Stimulated activated CD4-positive, alpha-beta T cell treated with anti-CD3 and anti-CD28 coated beads, TNF-alpha, amount 100 ng/mL, for 4 hours (primary cell): ENCODE results near the gene FASTKD1.
"Not testable (repeated sequence)": the region's sequence is repeated elsewhere in the genome, so short reads cannot be mapped to it uniquely, and the experiment has no call there.

Experiments
- DNase-seq, 3 experiments: peaks; one replicate each; pipeline ENCODE4 v3.0.0-alpha.2; 2020; ENCODE audit warnings: low read depth in 3 of 3

Gene FASTKD1

GRCh38 chr2:169571571-169571970 lies 2.1 kb downstream of the FASTKD1 start:
- no peak for DNase-seq

- not testable (repeated sequence) for DNase-seq
Measured at GRCh38 chr2:169570752-169571151, 2.9 kb downstream of the FASTKD1 start.

GRCh38 chr2:169569948-169570347 lies 3.7 kb downstream of the FASTKD1 start:
- no peak for DNase-seq

DNA sequence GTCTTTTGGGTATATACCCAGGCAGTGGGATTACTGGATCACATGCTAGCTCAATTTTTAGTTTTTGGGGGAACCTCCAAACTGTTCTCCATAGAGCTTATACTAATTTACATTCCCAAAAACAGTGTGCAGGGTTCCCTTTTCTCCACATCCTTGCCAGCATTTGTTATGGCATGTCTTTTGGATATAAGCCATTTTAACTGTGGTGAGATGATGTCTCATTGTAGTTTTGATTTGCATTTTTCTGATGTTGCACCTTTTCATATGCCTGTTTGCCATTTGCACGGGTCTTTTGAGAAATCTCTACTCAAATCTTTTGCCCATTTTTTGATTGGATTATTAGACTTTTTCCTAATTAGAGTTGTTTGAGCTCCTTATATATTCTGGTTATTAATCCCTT lies 8.0 kb downstream of the FASTKD1 start:
- DNase-seq, result no peak

DNA sequence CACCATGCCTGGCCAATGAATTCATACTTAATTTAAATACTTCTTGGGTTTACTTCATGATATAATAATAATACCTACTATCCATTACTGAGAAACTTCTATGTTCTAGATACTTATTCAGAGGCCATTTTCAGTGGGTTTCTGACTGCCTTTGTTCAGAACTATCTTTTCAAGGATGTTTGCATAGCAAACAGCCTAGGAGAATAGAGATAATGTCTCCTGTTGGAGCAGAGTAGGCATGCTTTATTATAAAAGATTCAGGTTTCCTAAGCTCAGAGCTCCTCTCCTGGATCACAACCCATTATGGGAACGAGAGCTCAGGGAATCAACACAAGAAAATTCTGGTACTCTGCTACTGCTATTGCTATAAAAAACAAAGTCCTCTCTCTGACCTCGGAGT lies 11.1 kb downstream of the FASTKD1 start:
- no peak for DNase-seq

- DNase-seq, result not testable (repeated sequence)
Measured at GRCh38 chr2:169562084-169562483, 11.6 kb downstream of the FASTKD1 start.

GRCh38 chr2:169561364-169561763 lies 12.3 kb downstream of the FASTKD1 start:
- DNase-seq, result no peak

- DNase-seq, result no peak
Measured at GRCh38 chr2:169546756-169547155, 26.9 kb downstream of the FASTKD1 start.

GRCh38 chr2:169542433-169542832 lies 31.2 kb downstream of the FASTKD1 start:
- no peak for DNase-seq

DNA sequence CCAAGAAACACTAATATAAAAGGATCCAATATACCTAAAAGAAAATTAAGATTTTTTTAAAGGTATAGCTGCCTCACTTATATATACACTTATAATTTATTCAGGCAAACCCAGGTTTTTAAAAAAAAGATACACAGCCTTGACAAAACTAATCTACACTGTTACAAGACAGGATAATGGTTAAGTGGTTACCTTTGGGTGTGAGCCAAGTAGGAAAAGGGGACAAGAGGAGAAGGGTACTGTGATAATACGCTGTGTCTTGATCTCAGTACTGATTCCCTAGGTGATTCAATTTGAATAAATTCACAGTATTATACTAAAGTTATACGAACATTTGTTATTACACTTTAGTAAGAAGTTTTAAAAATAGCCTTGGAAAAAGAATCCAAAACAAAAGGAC lies 33.5 kb downstream of the FASTKD1 start:
- DNase-seq, result no peak

GRCh38 chr2:169539460-169539859 lies 34.2 kb downstream of the FASTKD1 start:
- DNase-seq, result not testable (repeated sequence)

DNA sequence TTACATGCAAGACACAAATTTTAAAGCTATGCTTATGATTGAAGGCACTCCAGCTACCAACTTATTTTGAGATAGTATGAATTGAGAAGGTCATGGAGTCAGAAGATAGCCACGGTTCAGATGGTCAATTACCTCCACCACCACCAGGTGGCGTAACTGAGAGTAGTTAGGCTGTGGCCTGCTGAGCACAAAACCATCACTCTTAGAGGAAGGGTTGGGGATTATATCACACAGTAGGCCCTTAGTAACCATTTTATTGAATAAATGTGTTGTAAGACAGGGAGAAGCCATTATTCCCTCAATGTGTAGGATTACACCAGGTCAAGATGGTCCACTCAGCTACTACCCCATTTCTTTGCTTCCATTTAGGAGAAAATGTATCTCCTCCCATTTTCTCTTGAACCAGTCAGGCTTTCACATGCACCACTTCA lies 45.4 kb downstream of the FASTKD1 start:
- DNase-seq, result peak; percentile 43 to 59 (median 48)

DNA sequence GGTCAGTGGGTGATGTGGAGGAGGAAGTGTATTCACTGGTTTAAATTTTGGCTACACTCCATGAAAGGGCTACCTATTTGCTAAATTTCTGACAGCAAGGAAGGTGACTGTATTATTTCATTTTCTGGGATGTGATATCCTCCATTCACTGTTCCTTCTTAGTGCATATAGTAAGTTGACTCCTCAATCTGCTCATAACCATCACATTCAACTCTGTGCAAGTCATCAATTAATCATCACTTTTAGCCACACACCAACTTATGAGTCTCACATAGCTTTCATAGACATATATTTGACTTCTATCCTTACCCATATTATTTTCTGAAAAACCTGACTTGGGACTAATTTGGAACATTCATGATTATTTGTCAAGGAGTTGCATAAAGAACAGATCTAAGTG lies 47.2 kb downstream of the FASTKD1 start:
- DNase-seq, result no peak

DNA sequence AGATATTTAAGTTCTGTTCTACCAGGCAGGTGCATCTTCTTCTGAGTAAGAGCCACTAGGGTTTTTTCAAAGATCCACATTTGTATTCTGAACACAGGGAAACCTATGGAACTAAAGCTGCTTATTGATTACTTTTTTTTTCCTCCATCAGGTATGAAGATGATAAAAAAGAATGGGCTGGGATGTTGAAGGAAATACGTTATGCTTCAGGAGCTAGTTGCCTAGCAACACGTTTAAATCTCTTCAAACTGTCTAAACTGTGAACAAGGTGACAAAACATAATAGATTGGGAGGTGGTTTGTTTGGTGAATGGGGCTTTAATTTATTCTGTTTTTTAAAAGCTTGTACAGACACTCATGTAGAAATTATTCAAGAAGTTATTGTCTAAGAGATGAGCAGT lies 48.2 kb downstream of the FASTKD1 start:
- no peak for DNase-seq

DNA sequence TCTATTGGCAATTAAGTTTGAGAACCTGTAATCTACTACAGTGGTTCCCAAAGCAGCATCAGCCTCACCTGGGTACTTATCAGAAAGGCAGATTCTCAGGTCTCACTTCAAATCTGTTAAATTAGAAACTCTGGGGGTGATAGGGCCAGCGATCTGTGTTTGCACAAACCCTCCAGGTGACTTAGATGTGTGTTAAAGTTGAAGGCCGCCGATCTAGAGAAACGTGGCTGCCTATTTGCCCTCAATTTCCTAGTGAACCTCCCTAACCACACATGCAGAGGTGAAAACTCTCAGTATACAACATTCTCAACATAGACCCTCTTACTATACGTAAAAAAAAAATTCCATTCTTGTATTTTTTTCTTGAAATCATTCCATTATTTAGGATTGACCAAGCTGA lies 50.0 kb downstream of the FASTKD1 start:
- no peak for DNase-seq

GRCh38 chr2:169520896-169521295 lies 52.8 kb downstream of the FASTKD1 start:
- DNase-seq, result no peak

GRCh38 chr2:169516488-169516995 lies 57.1 kb downstream of the FASTKD1 start:
- DNase-seq, result not testable (repeated sequence)

DNA sequence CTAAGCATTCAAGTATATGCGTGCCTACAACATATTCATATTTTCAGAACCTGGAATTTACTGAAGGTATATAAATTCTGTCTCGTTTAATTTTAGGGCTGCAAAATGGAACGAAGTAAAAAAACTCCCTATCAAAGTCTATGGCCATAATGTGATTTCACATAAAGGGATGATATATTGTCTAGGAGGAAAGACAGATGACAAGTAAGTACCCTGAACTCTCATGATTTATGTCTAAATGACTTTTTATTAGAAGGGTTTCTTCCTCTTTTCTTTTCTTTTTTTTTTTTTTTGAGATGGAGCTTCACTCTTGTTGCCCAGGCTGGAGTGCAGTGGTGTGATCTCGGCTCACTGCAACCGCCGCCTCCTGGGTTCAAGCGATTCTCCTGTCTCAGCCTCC lies 58.9 kb downstream of the FASTKD1 start:
- not testable (repeated sequence) for DNase-seq

DNA sequence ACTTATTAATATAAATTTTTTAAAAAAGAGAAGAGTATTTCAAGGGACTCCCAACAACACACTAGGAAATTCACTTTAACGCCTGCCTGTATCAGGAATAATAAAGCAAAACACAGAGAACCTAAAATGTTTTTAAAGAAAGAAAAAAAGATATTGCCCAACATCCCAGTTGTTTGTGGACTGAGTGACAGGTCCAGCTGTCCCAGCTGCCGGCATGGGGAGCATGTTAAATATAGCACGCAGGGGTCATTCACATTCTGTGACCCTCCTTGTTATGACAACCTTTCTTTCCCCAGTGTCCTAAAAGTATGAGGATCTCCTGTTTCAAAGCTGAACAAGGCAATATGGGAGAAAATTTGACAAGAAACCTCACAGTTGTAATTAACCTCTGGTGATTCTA lies 59.7 kb downstream of the FASTKD1 start:
- DNase-seq, result no peak

- no peak for DNase-seq
Measured at GRCh38 chr2:169513094-169513493, 60.6 kb downstream of the FASTKD1 start.

DNA sequence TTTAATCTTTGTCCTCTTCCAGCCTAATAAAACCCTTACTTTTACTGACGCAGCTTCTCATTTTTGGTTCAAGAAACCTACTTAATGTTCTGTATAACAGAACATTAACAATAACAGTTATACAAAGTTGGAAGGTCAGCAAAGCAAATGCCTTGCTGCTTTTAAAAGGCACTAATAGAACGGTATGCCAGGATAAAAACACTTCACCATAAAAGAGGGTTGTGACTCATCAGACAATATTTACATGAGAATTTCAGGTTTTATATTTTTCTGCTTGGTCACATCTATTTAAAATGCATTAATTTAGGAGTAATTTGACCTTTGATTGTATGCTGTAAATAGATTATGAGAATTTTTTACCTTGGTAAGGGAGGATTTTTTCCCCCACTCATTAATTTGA lies 61.1 kb downstream of the FASTKD1 start:
- no peak for DNase-seq

DNA sequence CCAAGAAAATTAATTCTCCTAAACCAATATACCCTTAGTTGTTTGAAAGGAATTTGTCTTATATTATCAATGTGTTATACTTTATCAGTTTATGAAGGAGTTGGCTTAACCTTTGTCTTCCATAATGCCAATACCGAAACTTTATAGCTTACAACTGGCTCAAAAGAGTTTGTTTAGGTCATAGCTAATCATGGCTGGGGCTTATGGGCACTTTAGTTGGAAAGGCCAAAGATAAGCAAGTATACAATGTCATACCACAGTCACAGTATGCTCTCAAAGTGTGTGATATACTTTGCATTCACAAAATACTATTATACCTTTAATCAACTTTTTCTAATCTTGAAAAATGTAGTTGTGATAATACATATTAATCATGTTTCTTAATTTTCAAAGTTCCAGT lies 61.8 kb downstream of the FASTKD1 start:
- no peak for DNase-seq

GRCh38 chr2:169510496-169510895 lies 63.2 kb downstream of the FASTKD1 start:
- DNase-seq, result no peak

DNA sequence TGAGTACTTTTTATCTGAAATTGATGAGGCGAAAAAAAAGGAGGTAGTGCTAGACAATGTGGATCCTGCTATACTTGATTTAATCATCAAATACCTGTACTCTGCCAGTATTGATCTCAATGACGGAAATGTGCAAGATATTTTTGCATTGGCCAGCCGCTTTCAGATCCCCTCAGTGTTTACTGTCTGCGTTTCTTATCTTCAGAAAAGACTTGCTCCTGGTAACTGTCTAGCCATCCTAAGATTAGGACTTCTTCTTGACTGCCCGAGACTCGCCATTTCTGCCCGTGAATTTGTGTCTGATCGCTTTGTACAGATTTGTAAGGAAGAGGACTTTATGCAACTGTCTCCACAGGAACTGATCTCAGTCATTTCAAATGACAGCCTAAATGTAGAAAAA lies 63.7 kb downstream of the FASTKD1 start:
- DNase-seq, result no peak
